ENCODE measurements around the gene AZIN2. TPM values are rescaled to one million over a fixed set of nuclear protein-coding genes. Genes with fewer than 3 reads are reported as not detected.

The AZIN2 gene
- total and polyA plus RNA-seq, 9 of the 15 experiments (the other 6 are each of a cell fraction or from before 2014, with no cell fraction given): 0.06 to 0.91 (median 0.42) TPM; not detected in 2

- H4K20me1 ChIP-seq (replicated peaks; ENCODE audit: control insufficient read depth, insufficient read depth, low read length): no peaks in the 10 kb centered on the region
- DNase-seq (ENCODE audit: extremely low read depth in 1 of 4, low spot score in 3 of 4): no peak
- TF ChIP-seq MCM7 (IDR thresholded peaks at IDR 0.05) (no peak), C11orf30 (IDR thresholded peaks at IDR 0.05; ENCODE audit: low read depth) (peak; percentile 5; the same call in 1 of the 2 replicates)
- POLR2A ChIA-PET: interaction anchor here (0.5 to 1.1 kb wide), 3 partner anchors 14 to 541 kb away, joined by 3 read pairs; no protein-coding TSS in a partner anchor
- H3K36me3 ChIP-seq (ENCODE audit: control insufficient read depth, insufficient read depth, low read length): no peaks in the 10 kb centered on the region
- H3K79me2 ChIP-seq (ENCODE audit: control insufficient read depth, insufficient read depth, low read length): no peaks in the 10 kb centered on the region
- no peak for ATAC-seq
- no peak overlapping the region for H3K9ac ChIP-seq (ENCODE audit: insufficient read depth in 1 of 2, low read depth in 2 of 2, low read length in 2 of 2)
- 9% methylated on average over 3 of the region's 4 CpGs for WGBS (ENCODE audit: insufficient coverage, low coverage, missing lambda C conversion rate)
- no peaks in the 10 kb centered on the region for H3K9me3 ChIP-seq (replicated peaks; ENCODE audit: control insufficient read depth, insufficient read depth, low read depth, low read length)
- no peaks in the 10 kb centered on the region for H3K4me1 ChIP-seq (replicated peaks in 1 of 2; ENCODE audit: control insufficient read depth in 2 of 2, insufficient read depth in 2 of 2, low read length in 2 of 2)
- intact Hi-C loops (cut with micrococcal nuclease): no loop called here
- no peaks in the 10 kb centered on the region for H3K9me1 ChIP-seq (ENCODE audit: control insufficient read depth, insufficient read depth, low read length)
- H3K27me3 ChIP-seq (ENCODE audit: control insufficient read depth in 2 of 2, insufficient read depth in 2 of 2, low read length in 2 of 2): peaks cover 2 to 10% of the 10 kb centered on the region in 2 experiments; a peak in 1 of 5 replicates
- no TSS peak for BruUV-seq (replicated peaks)
- CTCF ChIA-PET (ENCODE audit: low intra/inter-chr PET ratio): no interaction called here
- FAIRE-seq: no peak
- H3K4me3 ChIP-seq: no peak overlapping the region
- H2AFZ ChIP-seq (ENCODE audit: low read depth, low read length): no peak overlapping the region
- H3K4me2 ChIP-seq (ENCODE audit: insufficient read depth, low read length): no peak overlapping the region
- in situ Hi-C loops (cut with MboI): no loop called here
- H3K27ac ChIP-seq (ENCODE audit: extremely low read depth, low read depth, low read length): no peak overlapping the region
These were observed 6.6 kb upstream of the AZIN2 start for GRCh38 chr1:33074193-33074945.

GRCh38 chr1:33078030-33078591, 2.8 kb upstream of the AZIN2 start:
- H3K79me2 ChIP-seq (ENCODE audit: control insufficient read depth, insufficient read depth, low read length): no peaks in the 10 kb centered on the region
- FAIRE-seq: no peak
- no peaks in the 10 kb centered on the region for H3K36me3 ChIP-seq (ENCODE audit: control insufficient read depth, insufficient read depth, low read length)
- 0 out of 2 replicates have a peak, but pooled peaks cover 9% of the 10 kb centered on the region for H4K20me1 ChIP-seq (replicated peaks; ENCODE audit: control insufficient read depth, insufficient read depth, low read length)
- H3K4me1 ChIP-seq (replicated peaks in 1 of 2; ENCODE audit: control insufficient read depth in 2 of 2, insufficient read depth in 2 of 2, low read length in 2 of 2): peaks cover 14% of the 10 kb centered on the region in 2 experiments; a peak in 4 of 5 replicates
- no peaks in the 10 kb centered on the region for H3K9me1 ChIP-seq (ENCODE audit: control insufficient read depth, insufficient read depth, low read length)
- BruUV-seq (replicated peaks): no TSS peak
- H2AFZ ChIP-seq (ENCODE audit: low read depth, low read length): no peak overlapping the region
- intact Hi-C loops (cut with micrococcal nuclease) (no loop called here), in situ Hi-C loops (cut with MboI) (no loop called here)
- H3K4me2 ChIP-seq (ENCODE audit: insufficient read depth, low read length): no peak overlapping the region
- H3K27ac ChIP-seq (ENCODE audit: extremely low read depth, low read depth, low read length): no peak overlapping the region
- TF ChIP-seq NR2C1 (IDR thresholded peaks at IDR 0.05) (peak; percentile 67), NR2C1 (tag; IDR thresholded peaks at IDR 0.05) (0 out of 2 replicates have a peak, but pooled peaks have one; percentile 52), NR2C2 (CRISPR knock-in tag; IDR thresholded peaks at IDR 0.05) (no peak), NR2C2 (tag; IDR thresholded peaks at IDR 0.05) (peak; percentile 33; the same call in 1 of the 2 replicates), GTF2E2 (tag; IDR thresholded peaks at IDR 0.05) (no peak), ZKSCAN3 (CRISPR knock-in tag; IDR thresholded peaks at IDR 0.05) (no peak), KDM1A (IDR thresholded peaks at IDR 0.05) (peak; percentile 29 to 53; a peak in 2 of 4 replicates), NFATC3 (IDR thresholded peaks at IDR 0.05) (no peak), RFX1 (IDR thresholded peaks at IDR 0.05) (peak; percentile 31; the same call in 1 of the 2 replicates)
- 0% methylated on average over 1 of the region's 1 CpG for WGBS (ENCODE audit: insufficient coverage, low coverage, missing lambda C conversion rate)
- no peak for DNase-seq (ENCODE audit: extremely low read depth in 1 of 4, low spot score in 3 of 4)
- H3K27me3 ChIP-seq (ENCODE audit: control insufficient read depth in 2 of 2, insufficient read depth in 2 of 2, low read length in 2 of 2): peaks cover 13 to 14% of the 10 kb centered on the region in 2 experiments
- no peak for ATAC-seq
- ChIA-PET CTCF (ENCODE audit: low intra/inter-chr PET ratio) (no interaction called here), POLR2A (interaction anchor here (1.4 kb wide), 1 partner anchor 10 kb away, joined by 7 read pairs; no protein-coding TSS in a partner anchor)
- H3K9ac ChIP-seq (ENCODE audit: insufficient read depth in 1 of 2, low read depth in 2 of 2, low read length in 2 of 2): no peak overlapping the region
- no peak overlapping the region for H3K4me3 ChIP-seq
- H3K9me3 ChIP-seq (replicated peaks; ENCODE audit: control insufficient read depth, insufficient read depth, low read depth, low read length): no peaks in the 10 kb centered on the region

Measured in K562 (cell line).